Endothelial cell (in vitro differentiated cells): ENCODE data around the gene NDUFB8. TPM values are rescaled to one million over a fixed set of nuclear protein-coding genes. Genes with fewer than 3 reads are reported as not detected.

Source experiments
- DNase-seq: peaks from one replicate; pipeline ENCODE4 v3.0.0; 2021; ENCODE audit warnings: low spot score
- H3K27ac Mint-ChIP-seq: one replicate; pipeline ENCODE4 v1.8.0; 2021; ENCODE audit warnings: mixed read lengths, inconsistent platforms; ENCODE audit not compliant: unreplicated experiment
- H3K27me3 Mint-ChIP-seq: one replicate; pipeline ENCODE4 v1.8.0; 2021; ENCODE audit warnings: mild to moderate bottlenecking, moderate library complexity, mixed read lengths, inconsistent platforms; ENCODE audit not compliant: unreplicated experiment
- H3K36me3 Mint-ChIP-seq: one replicate; pipeline ENCODE4 v1.8.0; 2021; ENCODE audit warnings: mild to moderate bottlenecking, low read depth, mixed read lengths, inconsistent platforms; ENCODE audit not compliant: unreplicated experiment
- H3K4me1 Mint-ChIP-seq: one replicate; pipeline ENCODE4 v1.8.0; 2021; ENCODE audit warnings: mild to moderate bottlenecking, mixed read lengths, inconsistent platforms; ENCODE audit not compliant: unreplicated experiment
- H3K4me3 Mint-ChIP-seq: one replicate; pipeline ENCODE4 v1.8.0; 2021; ENCODE audit warnings: mild to moderate bottlenecking, mixed read lengths, inconsistent platforms; ENCODE audit not compliant: unreplicated experiment
- H3K9me3 Mint-ChIP-seq: one replicate; pipeline ENCODE4 v1.8.0; 2021; ENCODE audit warnings: mixed read lengths, inconsistent platforms; ENCODE audit not compliant: unreplicated experiment
- total RNA-seq: library from RNA; stranded (reverse); fragmentation: NEBNext Ultra II Directional; extraction: Animal tissue kit (Norgen Biotek cat#: 25700); gene quantifications from one replicate; pipeline ENCODE4 v1.2.1, GENCODE V29; 2021; ENCODE audit not compliant: unreplicated experiment
- TF ChIP-seq, protein P1 (sequence below): fragments of 200-600 bp; sonication (generic); IDR thresholded peaks from one replicate; pipeline ENCODE4 v1.5.0; 2021; ENCODE audit warnings: antibody characterized with exemption; ENCODE audit not compliant: unreplicated experiment

NDUFB8 gene
- total RNA-seq, 1 donor from 2014 or later: 171 TPM

DNA sequence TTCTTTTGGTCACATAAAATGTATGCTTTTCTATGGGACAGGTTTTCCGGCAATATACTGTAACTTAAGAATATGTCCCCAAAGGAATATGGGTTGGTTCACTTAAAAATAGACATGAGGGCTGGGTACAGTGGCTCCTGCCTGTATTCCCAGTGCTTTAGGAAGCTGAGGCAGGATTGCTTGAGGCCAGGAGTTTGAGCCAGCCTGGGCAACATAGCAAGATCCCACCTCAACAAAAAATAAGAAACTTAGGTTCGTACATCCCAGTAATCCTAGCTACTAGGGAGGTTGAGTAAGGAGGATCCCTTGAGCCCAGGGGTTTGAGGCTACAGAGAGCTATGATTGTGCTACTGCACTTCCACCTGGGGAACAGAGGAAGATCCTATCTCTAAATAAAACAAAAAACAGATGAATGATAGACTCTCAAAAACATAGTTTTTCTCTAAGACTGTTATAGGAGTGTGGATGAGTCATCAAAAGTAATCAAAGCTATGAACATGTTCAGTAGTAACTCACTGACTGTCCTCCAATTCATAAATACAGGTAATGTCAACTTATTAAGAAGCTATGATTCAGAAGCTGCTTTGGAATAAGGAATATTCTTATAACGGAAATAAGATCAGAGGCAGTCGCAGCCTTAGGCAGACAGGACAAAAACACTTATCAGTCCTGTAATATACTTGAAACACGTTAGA is 7.4 kb downstream of the NDUFB8 start:
- peaks cover 8% of the 10 kb centered on the region for H3K4me1 Mint-ChIP-seq
- H3K27me3 Mint-ChIP-seq: peaks cover 4% of the 10 kb centered on the region
- TF ChIP-seq, protein P1, sequence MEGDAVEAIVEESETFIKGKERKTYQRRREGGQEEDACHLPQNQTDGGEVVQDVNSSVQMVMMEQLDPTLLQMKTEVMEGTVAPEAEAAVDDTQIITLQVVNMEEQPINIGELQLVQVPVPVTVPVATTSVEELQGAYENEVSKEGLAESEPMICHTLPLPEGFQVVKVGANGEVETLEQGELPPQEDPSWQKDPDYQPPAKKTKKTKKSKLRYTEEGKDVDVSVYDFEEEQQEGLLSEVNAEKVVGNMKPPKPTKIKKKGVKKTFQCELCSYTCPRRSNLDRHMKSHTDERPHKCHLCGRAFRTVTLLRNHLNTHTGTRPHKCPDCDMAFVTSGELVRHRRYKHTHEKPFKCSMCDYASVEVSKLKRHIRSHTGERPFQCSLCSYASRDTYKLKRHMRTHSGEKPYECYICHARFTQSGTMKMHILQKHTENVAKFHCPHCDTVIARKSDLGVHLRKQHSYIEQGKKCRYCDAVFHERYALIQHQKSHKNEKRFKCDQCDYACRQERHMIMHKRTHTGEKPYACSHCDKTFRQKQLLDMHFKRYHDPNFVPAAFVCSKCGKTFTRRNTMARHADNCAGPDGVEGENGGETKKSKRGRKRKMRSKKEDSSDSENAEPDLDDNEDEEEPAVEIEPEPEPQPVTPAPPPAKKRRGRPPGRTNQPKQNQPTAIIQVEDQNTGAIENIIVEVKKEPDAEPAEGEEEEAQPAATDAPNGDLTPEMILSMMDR: no peak
- no peaks in the 10 kb centered on the region for H3K9me3 Mint-ChIP-seq
- no peak for DNase-seq
- H3K4me3 Mint-ChIP-seq: no peak overlapping the region
- H3K36me3 Mint-ChIP-seq: peaks cover 27% of the 10 kb centered on the region
- H3K27ac Mint-ChIP-seq: no peak overlapping the region

GRCh38 chr10:100520811-100521210 is 8.9 kb downstream of the NDUFB8 start:
- Mint-ChIP-seq H3K4me1 (peaks cover 8% of the 10 kb centered on the region), H3K9me3 (no peaks in the 10 kb centered on the region), H3K36me3 (peaks cover 18% of the 10 kb centered on the region), H3K27me3 (peaks cover 4% of the 10 kb centered on the region), H3K4me3 (no peak overlapping the region), H3K27ac (no peak overlapping the region)
- DNase-seq: no peak
- TF ChIP-seq, protein P1: no peak

GRCh38 chr10:100519311-100520051 is 10.2 kb downstream of the NDUFB8 start, which contains the start of gene SEC31B:
TSS of gene SEC31B (minus strand) at chr10:100519861. CDS start at chr10:100516952, 2,909 bp downstream.
- Mint-ChIP-seq H3K4me1 (peaks cover 8% of the 10 kb centered on the region), H3K27ac (no peak within 1 kb of the TSS), H3K27me3 (peaks cover 4% of the 10 kb centered on the region), H3K4me3 (peak within 1 kb of the TSS; percentile 90), H3K36me3 (peaks cover 7% of the 10 kb centered on the region), H3K9me3 (no peaks in the 10 kb centered on the region)
- TF ChIP-seq, protein P1: no peak
- peak; percentile 60 for DNase-seq

GRCh38 chr10:100518761-100519241 is 10.9 kb downstream of the NDUFB8 start:
- Mint-ChIP-seq H3K27me3 (peaks cover 4% of the 10 kb centered on the region), H3K4me3 (peak overlapping the region; percentile 90), H3K9me3 (no peaks in the 10 kb centered on the region), H3K4me1 (peaks cover 8% of the 10 kb centered on the region), H3K27ac (no peak overlapping the region), H3K36me3 (peaks cover 6% of the 10 kb centered on the region)
- peak; percentile 75 for DNase-seq
- TF ChIP-seq, protein P1: peak; percentile 57
